ENCODE data around the gene DNER.

The DNER gene

GRCh38 chr2:229578052-229578846 lies 136.1 kb downstream of the DNER start:
- no peaks in the 10 kb centered on the region for H3K9me3 ChIP-seq (ENCODE audit: control insufficient read depth, low read depth, low read length)
- no peaks in the 10 kb centered on the region for H3K27me3 ChIP-seq (ENCODE audit: control insufficient read depth, insufficient read depth, low read length)
- H3K4me1 ChIP-seq (ENCODE audit: control insufficient read depth, low read depth, low read length): peaks cover 6% of the 10 kb centered on the region
- H3K27ac ChIP-seq (ENCODE audit: low read length): no peak overlapping the region
- H3K4me3 ChIP-seq (ENCODE audit: low read length): no peak overlapping the region
- H3K9ac ChIP-seq (ENCODE audit: low read length): no peak overlapping the region
- H3K36me3 ChIP-seq (ENCODE audit: control insufficient read depth, low read depth, low read length): no peaks in the 10 kb centered on the region

GRCh38 chr2:229575569-229576315 lies 138.6 kb downstream of the DNER start:
- Histone ChIP-seq H3K36me3 (ENCODE audit: control insufficient read depth, low read depth, low read length) (no peaks in the 10 kb centered on the region), H3K9ac (ENCODE audit: low read length) (no peak overlapping the region), H3K27ac (ENCODE audit: low read length) (no peak overlapping the region), H3K27me3 (ENCODE audit: control insufficient read depth, insufficient read depth, low read length) (no peaks in the 10 kb centered on the region), H3K9me3 (ENCODE audit: control insufficient read depth, low read depth, low read length) (no peaks in the 10 kb centered on the region), H3K4me3 (ENCODE audit: low read length) (no peak overlapping the region), H3K4me1 (ENCODE audit: control insufficient read depth, low read depth, low read length) (peaks cover 6% of the 10 kb centered on the region)

DNA sequence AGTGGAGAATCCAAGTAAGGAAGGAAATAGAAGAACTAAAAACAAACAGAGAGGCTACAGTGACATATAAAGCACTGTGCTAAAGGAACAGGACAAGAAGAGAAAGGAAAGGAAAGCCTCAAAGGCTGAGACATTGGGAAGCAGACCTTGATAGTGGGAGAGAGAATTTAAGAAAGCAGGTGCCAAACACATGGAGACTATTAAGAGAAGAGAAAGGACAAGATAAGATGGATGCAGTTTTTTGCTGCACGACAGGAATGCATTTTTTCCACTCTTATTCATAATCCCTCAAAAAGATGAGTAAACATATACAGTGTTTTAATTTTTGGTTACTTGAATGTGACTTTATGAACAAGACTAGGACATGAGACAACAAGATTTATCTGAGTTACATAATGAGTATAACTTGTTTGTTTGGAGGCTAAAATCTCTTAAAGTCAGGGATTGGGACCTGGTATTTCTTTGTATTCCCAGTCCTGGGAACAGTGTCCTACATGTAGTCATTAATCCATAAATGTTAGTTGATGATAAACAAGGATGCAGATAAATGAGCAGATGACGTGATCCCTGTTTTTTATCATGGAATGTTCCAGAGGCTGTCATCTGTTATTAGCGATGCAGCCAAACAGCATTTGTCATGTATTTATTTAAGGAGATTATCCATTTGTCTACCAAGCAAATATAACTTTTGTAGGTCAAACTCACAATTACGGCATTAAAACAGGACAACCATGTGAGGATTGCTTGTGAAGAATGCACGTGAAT lies 141.7 kb downstream of the DNER start:
- Histone ChIP-seq H3K27ac (ENCODE audit: low read length) (no peak overlapping the region), H3K4me3 (ENCODE audit: low read length) (no peak overlapping the region), H3K4me1 (ENCODE audit: control insufficient read depth, low read depth, low read length) (no peaks in the 10 kb centered on the region), H3K9me3 (ENCODE audit: control insufficient read depth, low read depth, low read length) (no peaks in the 10 kb centered on the region), H3K27me3 (ENCODE audit: control insufficient read depth, insufficient read depth, low read length) (no peaks in the 10 kb centered on the region), H3K9ac (ENCODE audit: low read length) (no peak overlapping the region), H3K36me3 (ENCODE audit: control insufficient read depth, low read depth, low read length) (no peaks in the 10 kb centered on the region)

GRCh38 chr2:229571243-229571642 lies 143.1 kb downstream of the DNER start:
- no peaks in the 10 kb centered on the region for H3K27me3 ChIP-seq (ENCODE audit: control insufficient read depth, insufficient read depth, low read length)
- no peaks in the 10 kb centered on the region for H3K9me3 ChIP-seq (ENCODE audit: control insufficient read depth, low read depth, low read length)
- H3K4me3 ChIP-seq (ENCODE audit: low read length): no peak overlapping the region
- no peaks in the 10 kb centered on the region for H3K36me3 ChIP-seq (ENCODE audit: control insufficient read depth, low read depth, low read length)
- no peak overlapping the region for H3K27ac ChIP-seq (ENCODE audit: low read length)
- H3K9ac ChIP-seq (ENCODE audit: low read length): no peak overlapping the region
- H3K4me1 ChIP-seq (ENCODE audit: control insufficient read depth, low read depth, low read length): no peaks in the 10 kb centered on the region

GRCh38 chr2:229566370-229566769 lies 148.0 kb downstream of the DNER start:
- Histone ChIP-seq H3K4me1 (ENCODE audit: control insufficient read depth, low read depth, low read length) (no peaks in the 10 kb centered on the region), H3K9me3 (ENCODE audit: control insufficient read depth, low read depth, low read length) (no peaks in the 10 kb centered on the region), H3K36me3 (ENCODE audit: control insufficient read depth, low read depth, low read length) (no peaks in the 10 kb centered on the region), H3K4me3 (ENCODE audit: low read length) (no peak overlapping the region), H3K27me3 (ENCODE audit: control insufficient read depth, insufficient read depth, low read length) (no peaks in the 10 kb centered on the region), H3K9ac (ENCODE audit: low read length) (no peak overlapping the region), H3K27ac (ENCODE audit: low read length) (no peak overlapping the region)

GRCh38 chr2:229564300-229564907 lies 150.0 kb downstream of the DNER start:
- H3K27ac ChIP-seq (ENCODE audit: low read length): no peak overlapping the region
- H3K9ac ChIP-seq (ENCODE audit: low read length): no peak overlapping the region
- H3K27me3 ChIP-seq (ENCODE audit: control insufficient read depth, insufficient read depth, low read length): no peaks in the 10 kb centered on the region
- no peaks in the 10 kb centered on the region for H3K4me1 ChIP-seq (ENCODE audit: control insufficient read depth, low read depth, low read length)
- H3K4me3 ChIP-seq (ENCODE audit: low read length): no peak overlapping the region
- H3K36me3 ChIP-seq (ENCODE audit: control insufficient read depth, low read depth, low read length): no peaks in the 10 kb centered on the region
- no peaks in the 10 kb centered on the region for H3K9me3 ChIP-seq (ENCODE audit: control insufficient read depth, low read depth, low read length)

DNA sequence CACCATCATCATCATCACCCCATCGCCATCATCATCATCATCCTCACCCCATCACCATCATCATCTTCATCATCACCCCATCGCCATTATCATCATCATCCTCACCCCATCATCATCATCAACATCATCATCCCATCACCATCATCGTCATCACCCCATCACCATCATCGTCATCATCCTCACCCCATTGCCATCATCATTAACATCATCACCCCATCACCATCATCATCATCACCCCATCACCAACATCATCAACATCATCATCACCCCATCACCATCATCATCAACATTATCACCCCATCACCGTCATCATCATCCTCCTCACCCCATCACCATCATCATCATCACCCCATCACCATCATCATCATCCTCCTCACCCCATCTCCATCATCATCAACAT lies 151.0 kb downstream of the DNER start:
- Histone ChIP-seq H3K4me3 (ENCODE audit: low read length) (no peak overlapping the region), H3K9ac (ENCODE audit: low read length) (no peak overlapping the region), H3K27me3 (ENCODE audit: control insufficient read depth, insufficient read depth, low read length) (no peaks in the 10 kb centered on the region), H3K36me3 (ENCODE audit: control insufficient read depth, low read depth, low read length) (no peaks in the 10 kb centered on the region), H3K9me3 (ENCODE audit: control insufficient read depth, low read depth, low read length) (no peaks in the 10 kb centered on the region), H3K4me1 (ENCODE audit: control insufficient read depth, low read depth, low read length) (no peaks in the 10 kb centered on the region), H3K27ac (ENCODE audit: low read length) (no peak overlapping the region)

DNA sequence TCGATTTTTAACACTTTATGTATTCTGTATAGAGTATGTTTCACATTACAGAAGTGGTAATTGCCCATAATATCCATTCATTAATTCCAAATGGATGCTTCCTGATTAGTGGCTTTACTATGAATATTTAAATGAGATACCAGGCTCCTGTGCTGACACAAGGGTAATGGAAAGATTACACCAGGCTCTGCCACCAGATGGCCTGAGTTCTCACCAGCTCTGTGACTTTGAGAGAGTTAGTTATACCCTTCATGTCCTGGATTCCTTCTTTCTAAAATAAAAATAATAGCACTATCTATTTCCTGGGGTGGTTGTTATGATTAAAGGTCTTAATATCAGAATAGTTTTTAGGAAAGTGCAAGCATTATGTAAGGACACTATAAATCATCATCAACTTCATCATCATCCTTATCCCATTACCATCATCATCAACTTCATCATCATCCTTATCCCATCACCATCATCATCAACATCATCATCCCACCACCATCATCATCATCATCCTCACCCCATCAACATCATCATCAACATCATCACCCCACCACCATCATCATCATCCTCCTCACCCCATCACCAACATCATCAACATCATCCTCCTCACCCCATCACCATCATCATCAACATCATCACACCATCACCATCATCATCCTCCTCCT lies 151.8 kb downstream of the DNER start:
- H3K9me3 ChIP-seq (ENCODE audit: control insufficient read depth, low read depth, low read length): no peaks in the 10 kb centered on the region

DNA sequence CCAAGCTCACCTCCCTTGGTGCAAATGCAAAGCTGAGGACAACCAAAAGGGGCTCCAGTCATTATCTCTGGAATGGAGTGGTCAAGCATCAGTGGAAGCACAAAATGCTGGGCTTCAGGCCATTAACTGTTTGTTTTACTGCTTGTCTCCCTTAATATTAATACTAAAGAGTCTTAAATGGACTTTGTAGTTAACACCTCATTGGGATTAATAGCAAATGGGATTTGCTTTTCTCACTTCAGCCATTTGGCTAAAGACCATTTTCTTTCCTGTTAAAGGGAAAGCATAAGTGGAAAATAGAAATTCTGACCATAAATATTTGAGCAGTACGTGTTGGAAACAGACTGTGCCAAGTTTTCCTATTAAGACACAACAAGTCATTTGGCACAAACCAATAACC lies 154.4 kb downstream of the DNER start:
- Histone ChIP-seq H3K4me3 (ENCODE audit: low read length) (no peak overlapping the region), H3K27ac (ENCODE audit: low read length) (no peak overlapping the region)

More for the DNA sequence above, 151.8 kb downstream of the DNER start:
- Histone ChIP-seq H3K4me1 (ENCODE audit: control insufficient read depth, low read depth, low read length) (no peaks in the 10 kb centered on the region), H3K27ac (ENCODE audit: low read length) (no peak overlapping the region), H3K4me3 (ENCODE audit: low read length) (no peak overlapping the region), H3K36me3 (ENCODE audit: control insufficient read depth, low read depth, low read length) (no peaks in the 10 kb centered on the region), H3K9ac (ENCODE audit: low read length) (no peak overlapping the region), H3K27me3 (ENCODE audit: control insufficient read depth, insufficient read depth, low read length) (no peaks in the 10 kb centered on the region)

GRCh38 chr2:229553091-229553490 lies 161.3 kb downstream of the DNER start:
- no peaks in the 10 kb centered on the region for H3K9me3 ChIP-seq (ENCODE audit: control insufficient read depth, low read depth, low read length)
- no peaks in the 10 kb centered on the region for H3K4me1 ChIP-seq (ENCODE audit: control insufficient read depth, low read depth, low read length)

More for the DNA sequence above, 154.4 kb downstream of the DNER start:
- no peaks in the 10 kb centered on the region for H3K9me3 ChIP-seq (ENCODE audit: control insufficient read depth, low read depth, low read length)
- no peaks in the 10 kb centered on the region for H3K4me1 ChIP-seq (ENCODE audit: control insufficient read depth, low read depth, low read length)
- H3K9ac ChIP-seq (ENCODE audit: low read length): no peak overlapping the region
- H3K27me3 ChIP-seq (ENCODE audit: control insufficient read depth, insufficient read depth, low read length): no peaks in the 10 kb centered on the region
- no peaks in the 10 kb centered on the region for H3K36me3 ChIP-seq (ENCODE audit: control insufficient read depth, low read depth, low read length)

More at GRCh38 chr2:229553091-229553490, 161.3 kb downstream of the DNER start:
- H3K4me3 ChIP-seq (ENCODE audit: low read length): no peak overlapping the region
- no peaks in the 10 kb centered on the region for H3K36me3 ChIP-seq (ENCODE audit: control insufficient read depth, low read depth, low read length)
- no peaks in the 10 kb centered on the region for H3K27me3 ChIP-seq (ENCODE audit: control insufficient read depth, insufficient read depth, low read length)
- H3K9ac ChIP-seq (ENCODE audit: low read length): no peak overlapping the region
- H3K27ac ChIP-seq (ENCODE audit: low read length): no peak overlapping the region

All from iPS-18a (cell line).